Upper lobe of right lung (tissue), 1 donor: Measurements from ENCODE around the gene DGKE. TPM values are rescaled to one million over a fixed set of nuclear protein-coding genes. Genes with fewer than 3 reads are reported as not detected.

Experiments used
- ATAC-seq: fragments of 200-7000 bp; cut with Tn5 transposase; one replicate; pipeline ENCODE4 v1.9.1; 2020; ENCODE audit warnings: mild to moderate bottlenecking, moderate library complexity
- DNase-seq: peaks from one replicate; pipeline ENCODE4 v3.0.0-alpha.2; 2020
- H3K27ac ChIP-seq: fragments of 200-600 bp; one replicate; pipeline ENCODE4 v1.8.0; 2022
- H3K27me3 ChIP-seq: fragments of 200-600 bp; one replicate; pipeline ENCODE4 v1.8.0; 2022; ENCODE audit warnings: mild to moderate bottlenecking
- H3K36me3 ChIP-seq: fragments of 200-600 bp; one replicate; pipeline ENCODE4 v1.8.0; 2022
- H3K4me1 ChIP-seq: fragments of 200-600 bp; one replicate; pipeline ENCODE4 v1.8.0; 2022
- H3K4me3 ChIP-seq: fragments of 200-600 bp; one replicate; pipeline ENCODE4 v1.8.0; 2022; ENCODE audit warnings: mild to moderate bottlenecking
- H3K9me3 ChIP-seq: fragments of 200-600 bp; one replicate; pipeline ENCODE4 v1.8.0; 2022
- intact Hi-C: fragments of 100-400 bp; cut with DNase I; formaldehyde crosslinking; loops from one replicate; pipeline ENCODE4 v1.11.0; 2022
- total RNA-seq: library from RNA; stranded (reverse); fragmentation: NEBNext Ultra II Directional; extraction: Animal tissue kit (Norgen Biotek cat#: 25700); gene quantifications from one replicate; pipeline ENCODE4 v1.2.1, GENCODE V29; 2021
- TF ChIP-seq, protein P1 (sequence below): fragments of 200-600 bp; IDR thresholded peaks from one replicate; pipeline ENCODE4 v1.8.0; 2022; ENCODE audit warnings: antibody characterized with exemption
- donor health status: DM: no; HTN: yes; CAD: no; lungs with severe emphysema.

The DGKE gene
- total RNA-seq, 1 donor from 2014 or later, result 10.4 TPM

DNA sequence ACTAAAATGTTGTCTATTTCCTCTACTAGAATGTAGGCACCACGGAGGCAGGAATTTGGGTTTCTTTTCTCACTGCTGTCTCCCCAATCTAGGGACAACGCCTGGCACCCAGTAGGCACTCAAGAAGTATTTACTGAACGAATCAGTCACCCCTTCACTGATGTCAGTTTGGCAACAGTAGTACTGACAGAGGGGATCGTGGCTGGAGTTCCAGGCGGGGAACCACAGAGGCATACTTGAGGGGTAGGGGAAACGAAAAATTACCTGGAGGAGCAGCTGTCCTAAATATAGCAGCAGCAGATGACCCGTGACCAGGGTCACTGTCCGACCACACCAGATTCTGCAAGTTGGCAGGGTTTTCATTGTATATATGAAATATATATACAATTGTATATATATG is 46.6 kb downstream of the DGKE start:
- ATAC-seq (no peak), DNase-seq (no peak)
- no peak overlapping the region for H3K27ac ChIP-seq
- no peaks in the 10 kb centered on the region for H3K4me1 ChIP-seq
- no peaks in the 10 kb centered on the region for H3K9me3 ChIP-seq
- TF ChIP-seq, protein P1, sequence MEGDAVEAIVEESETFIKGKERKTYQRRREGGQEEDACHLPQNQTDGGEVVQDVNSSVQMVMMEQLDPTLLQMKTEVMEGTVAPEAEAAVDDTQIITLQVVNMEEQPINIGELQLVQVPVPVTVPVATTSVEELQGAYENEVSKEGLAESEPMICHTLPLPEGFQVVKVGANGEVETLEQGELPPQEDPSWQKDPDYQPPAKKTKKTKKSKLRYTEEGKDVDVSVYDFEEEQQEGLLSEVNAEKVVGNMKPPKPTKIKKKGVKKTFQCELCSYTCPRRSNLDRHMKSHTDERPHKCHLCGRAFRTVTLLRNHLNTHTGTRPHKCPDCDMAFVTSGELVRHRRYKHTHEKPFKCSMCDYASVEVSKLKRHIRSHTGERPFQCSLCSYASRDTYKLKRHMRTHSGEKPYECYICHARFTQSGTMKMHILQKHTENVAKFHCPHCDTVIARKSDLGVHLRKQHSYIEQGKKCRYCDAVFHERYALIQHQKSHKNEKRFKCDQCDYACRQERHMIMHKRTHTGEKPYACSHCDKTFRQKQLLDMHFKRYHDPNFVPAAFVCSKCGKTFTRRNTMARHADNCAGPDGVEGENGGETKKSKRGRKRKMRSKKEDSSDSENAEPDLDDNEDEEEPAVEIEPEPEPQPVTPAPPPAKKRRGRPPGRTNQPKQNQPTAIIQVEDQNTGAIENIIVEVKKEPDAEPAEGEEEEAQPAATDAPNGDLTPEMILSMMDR, result no peak
- intact Hi-C loops, result no loop called here
- H3K36me3 ChIP-seq, result no peaks in the 10 kb centered on the region
- no peaks in the 10 kb centered on the region for H3K27me3 ChIP-seq
- H3K4me3 ChIP-seq, result no peak overlapping the region

DNA sequence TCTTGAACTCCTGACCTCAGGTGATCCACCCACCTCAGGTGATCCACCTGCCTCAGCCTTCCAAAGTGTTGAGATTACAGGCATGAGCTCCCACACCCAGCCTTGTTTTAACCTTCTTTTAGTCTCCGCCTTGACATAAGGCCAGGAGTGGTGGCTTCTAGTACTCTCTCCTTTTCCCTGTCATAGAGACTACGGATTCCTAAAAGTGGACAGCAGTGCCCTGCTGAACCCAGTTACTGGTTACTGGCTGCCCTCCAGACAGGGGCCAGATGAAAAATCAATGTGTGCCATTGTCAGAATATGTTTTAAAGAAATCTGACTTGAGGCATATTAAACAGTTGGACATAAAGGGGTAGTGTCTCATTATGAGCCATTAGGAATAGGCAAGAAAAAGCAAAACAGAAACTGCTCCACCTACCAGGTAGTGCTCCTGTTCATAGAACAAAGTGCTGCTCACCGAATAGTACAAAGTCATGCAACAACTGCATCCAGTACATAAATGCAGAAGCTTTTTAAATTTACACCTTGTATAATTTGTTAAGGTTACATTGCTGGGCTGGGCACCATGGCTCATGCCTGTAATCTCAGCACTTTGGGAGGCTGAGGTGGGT is 47.8 kb downstream of the DGKE start:
- no peaks in the 10 kb centered on the region for H3K9me3 ChIP-seq
- no peaks in the 10 kb centered on the region for H3K36me3 ChIP-seq
- ATAC-seq (no peak), DNase-seq (no peak)
- H3K4me3 ChIP-seq, result no peak overlapping the region
- H3K27ac ChIP-seq, result no peak overlapping the region
- intact Hi-C loops, result no loop called here
- no peaks in the 10 kb centered on the region for H3K27me3 ChIP-seq
- TF ChIP-seq, protein P1, result no peak
- no peaks in the 10 kb centered on the region for H3K4me1 ChIP-seq

DNA sequence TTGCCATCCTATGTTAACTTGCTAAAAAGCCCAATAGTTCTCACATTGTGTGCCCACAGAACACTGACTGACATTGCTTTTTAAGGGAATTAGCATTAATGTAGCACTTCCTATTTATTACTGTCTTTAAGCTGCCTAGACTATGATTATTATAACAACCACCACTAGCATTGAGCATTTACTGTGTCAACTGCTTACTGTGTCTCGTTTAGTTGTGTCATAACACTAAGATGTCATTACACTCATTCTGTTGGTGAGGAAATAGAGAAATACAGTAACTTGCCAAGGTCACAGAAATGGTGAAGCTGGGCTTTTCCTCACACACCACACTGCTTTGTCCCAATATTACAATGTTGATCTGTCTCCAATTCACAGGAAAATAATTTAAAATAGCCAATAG is 49.7 kb downstream of the DGKE start:
- intact Hi-C loops, result no loop called here
- TF ChIP-seq, protein P1, result no peak
- no peak for DNase-seq

DNA sequence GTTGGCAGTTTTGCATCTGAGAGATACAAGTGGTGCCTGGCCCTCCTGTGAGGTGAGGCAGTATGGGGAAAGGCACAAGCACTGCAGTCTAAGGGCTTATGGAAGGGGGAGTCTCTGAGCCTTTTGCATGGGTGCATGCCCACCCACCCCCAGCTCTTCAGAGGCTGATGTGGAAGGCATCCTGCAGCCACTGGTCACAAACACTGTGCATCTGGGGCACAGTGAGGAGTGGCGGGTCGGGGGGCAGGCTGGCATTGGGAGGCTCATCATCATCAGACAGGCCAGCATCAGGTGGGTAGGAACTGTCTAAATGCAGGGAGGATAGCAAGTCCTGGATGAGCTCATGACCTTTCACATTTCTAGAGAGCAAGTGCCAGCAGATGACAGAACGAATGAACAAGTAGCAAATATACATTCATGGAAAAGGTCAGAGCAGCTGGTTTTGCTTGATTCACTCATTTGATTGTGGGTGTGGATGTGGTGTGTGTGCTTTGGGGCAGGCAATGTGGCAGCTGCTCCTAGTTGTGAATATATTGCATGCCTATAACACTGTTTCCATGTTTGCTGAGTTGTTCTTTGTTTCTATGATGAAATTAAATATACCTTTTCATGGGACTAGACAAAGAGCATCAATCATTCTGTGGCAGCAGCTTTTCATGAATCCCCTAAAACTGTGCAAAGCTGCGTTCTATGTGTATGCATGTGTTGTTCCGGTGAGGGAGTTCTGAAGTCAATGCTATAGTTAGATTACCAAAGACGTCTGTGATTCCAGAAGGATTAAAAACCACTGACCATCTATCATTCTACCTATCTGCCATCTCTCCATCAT is 50.7 kb downstream of the DGKE start:
- intact Hi-C loops, result no loop called here
- Histone ChIP-seq H3K4me1 (no peaks in the 10 kb centered on the region), H3K9me3 (no peaks in the 10 kb centered on the region), H3K27ac (no peak overlapping the region), H3K4me3 (no peak overlapping the region), H3K27me3 (no peaks in the 10 kb centered on the region), H3K36me3 (peaks cover 16% of the 10 kb centered on the region)
- DNase-seq (no peak), ATAC-seq (no peak)
- TF ChIP-seq, protein P1, result no peak

More for the DNA sequence above, 49.7 kb downstream of the DGKE start:
- H3K27me3 ChIP-seq, result no peaks in the 10 kb centered on the region
- no peaks in the 10 kb centered on the region for H3K4me1 ChIP-seq
- no peaks in the 10 kb centered on the region for H3K9me3 ChIP-seq
- H3K4me3 ChIP-seq, result no peak overlapping the region
- ATAC-seq, result no peak
- peaks cover 6% of the 10 kb centered on the region for H3K36me3 ChIP-seq
- no peak overlapping the region for H3K27ac ChIP-seq

DNA sequence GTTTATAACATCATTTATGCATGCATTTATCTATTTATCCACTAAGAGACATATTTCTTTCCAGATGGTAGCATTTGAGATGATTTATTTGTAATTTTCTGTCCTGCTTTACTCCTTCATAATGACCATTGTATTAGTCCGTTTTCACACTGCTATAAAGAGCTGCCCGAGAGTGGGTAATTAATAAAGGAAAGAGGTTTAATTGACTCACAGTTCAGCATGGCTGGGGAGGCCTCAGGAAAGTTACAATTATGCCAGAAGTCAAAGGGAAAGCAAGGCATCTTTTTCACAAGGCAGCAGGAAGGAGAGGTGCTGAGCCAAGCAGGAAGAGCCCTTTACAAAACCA is 51.3 kb downstream of the DGKE start:
- ATAC-seq (no peak), DNase-seq (no peak)
- Histone ChIP-seq H3K27me3 (no peaks in the 10 kb centered on the region), H3K4me1 (no peaks in the 10 kb centered on the region), H3K9me3 (no peaks in the 10 kb centered on the region), H3K27ac (no peak overlapping the region), H3K36me3 (peaks cover 22% of the 10 kb centered on the region), H3K4me3 (no peak overlapping the region)
- TF ChIP-seq, protein P1, result no peak
- intact Hi-C loops, result no loop called here
